Endothelial cell of umbilical vein (primary cell): ENCODE measurements around the gene PKN3. TPM values are rescaled to one million over a fixed set of nuclear protein-coding genes. Genes with fewer than 3 reads are reported as not detected.

Experiments
- BruUV-seq: library from RNA; stranded (reverse); fragments of 400-500 nt; replicated peaks from 2 replicates; lab custom pipeline; 2021; lab: Mats Ljungman, UMichigan
- CTCF ChIA-PET: fragments of 300-600, 350-600 bp; sonication (Branson Sonifier 250); formaldehyde crosslinking; loops from one replicate; lab custom pipeline; 2021; ENCODE audit warnings: antibody characterized with exemption, inconsistent platforms; lab: Charles Lee
- POLR2A ChIA-PET: fragments of 300-600, 350-600 bp; sonication (Branson Sonifier 250); formaldehyde crosslinking; loops from one replicate; lab custom pipeline; 2021; ENCODE audit warnings: antibody characterized with exemption, inconsistent platforms; lab: Charles Lee
- DNase-seq: peaks from one replicate; pipeline ENCODE4 v3.0.0-alpha.2; 2011; ENCODE audit warnings: low read depth, low spot score
- FAIRE-seq: peaks from 2 replicates; lab custom pipeline; 2011; peaks lifted over from hg19 to GRCh38; lab: Jason Lieb, UNC
- H2AFZ ChIP-seq: 2 replicates; pipeline ENCODE4 v1.6.0; 2012; ENCODE audit warnings: low read depth, low read length, control low read depth, inconsistent platforms
- H3K27ac ChIP-seq: 2 replicates; pipeline ENCODE4 v1.5.1; 2011; ENCODE audit warnings: low read depth, mild to moderate bottlenecking, control low read depth, low read length, moderate library complexity; ENCODE audit not compliant: insufficient read depth
- H3K27me3 ChIP-seq, 2 experiments: 2 replicates each; pipeline versions ENCODE4 v1.6.0 to v1.6.1; 2011; ENCODE audit warnings: low read length in 2 of 2, mixed read lengths in 1 of 2; ENCODE audit not compliant: control insufficient read depth in 2 of 2, insufficient read depth in 2 of 2
- H3K36me3 ChIP-seq, 2 experiments: 2 replicates in 1 of 2; 3 replicates in 1 of 2; pipeline ENCODE4 v1.5.1; 2011; ENCODE audit warnings: low read length in 2 of 2, mild to moderate bottlenecking in 1 of 2, moderate library complexity in 1 of 2; ENCODE audit not compliant: control insufficient read depth in 2 of 2, insufficient read depth in 2 of 2; ENCODE audit errors: extremely low read depth in 1 of 2
- H3K4me1 ChIP-seq: 3 replicates; pipeline ENCODE4 v1.5.1; 2011; ENCODE audit warnings: mild to moderate bottlenecking, low read length; ENCODE audit not compliant: control insufficient read depth, insufficient read depth; ENCODE audit errors: extremely low read depth
- H3K4me2 ChIP-seq: 2 replicates; pipeline ENCODE4 v1.6.1; 2011; ENCODE audit warnings: low read length, control low read depth, mixed read lengths; ENCODE audit not compliant: insufficient read depth
- H3K4me3 ChIP-seq, 3 experiments: fragments of 200-600 bp in 1 of 3; sonication (generic), shearing (Covaris generic) in 1 of 3; replicated peaks in 1 of 3; 2 replicates each; pipeline ENCODE4 v1.5.1; 2011 to 2016; ENCODE audit warnings: control low read depth in 3 of 3, low read length in 3 of 3, mild to moderate bottlenecking in 2 of 3, inconsistent platforms in 1 of 3, low read depth in 1 of 3, moderate library complexity in 1 of 3; ENCODE audit not compliant: insufficient read depth in 1 of 3
- H3K79me2 ChIP-seq: 2 replicates; pipeline ENCODE4 v1.6.0; 2012; ENCODE audit warnings: low read length, inconsistent platforms; ENCODE audit not compliant: control insufficient read depth, insufficient read depth
- H3K9ac ChIP-seq: replicated peaks from 2 replicates; pipeline ENCODE3; 2011; ENCODE audit warnings: low read length, control low read depth; ENCODE audit not compliant: insufficient read depth; ENCODE audit errors: extremely low read depth
- H3K9me1 ChIP-seq: replicated peaks from 3 replicates; pipeline ENCODE4 v1.6.0; 2011; ENCODE audit warnings: mild to moderate bottlenecking, low read length; ENCODE audit not compliant: control insufficient read depth, insufficient read depth; ENCODE audit errors: extremely low read depth
- H3K9me3 ChIP-seq: replicated peaks from 2 replicates; pipeline ENCODE4 v1.5.1; 2012; ENCODE audit warnings: low read length, inconsistent platforms; ENCODE audit not compliant: control insufficient read depth, insufficient read depth
- H4K20me1 ChIP-seq: replicated peaks from 2 replicates; pipeline ENCODE3; 2011; ENCODE audit warnings: mild to moderate bottlenecking, low read length; ENCODE audit not compliant: control insufficient read depth, insufficient read depth; ENCODE audit errors: extremely low read depth
- EZH2 ChIP-seq: IDR thresholded peaks from 2 replicates; pipeline ENCODE4 v1.6.1; 2012; ENCODE audit warnings: borderline replicate concordance, low read depth, mild to moderate bottlenecking, moderate library complexity, low read length, inconsistent platforms; ENCODE audit not compliant: severe bottlenecking
- FOS ChIP-seq: IDR thresholded peaks from 2 replicates; pipeline ENCODE4 v1.6.1; 2011; ENCODE audit warnings: mild to moderate bottlenecking, low read length, moderate library complexity, borderline replicate concordance; ENCODE audit not compliant: insufficient read depth
- GATA2 ChIP-seq: IDR thresholded peaks from 2 replicates; pipeline ENCODE4 v1.7.0; 2011; ENCODE audit warnings: low read depth, mild to moderate bottlenecking, moderate library complexity, mixed read lengths, low read length; ENCODE audit not compliant: insufficient read length, insufficient read depth
- JUN ChIP-seq: IDR thresholded peaks from 2 replicates; pipeline ENCODE4 v1.6.1; 2011; ENCODE audit warnings: borderline replicate concordance, low read depth; ENCODE audit not compliant: insufficient read length, insufficient read depth
- MYC ChIP-seq: IDR thresholded peaks from one replicate; pipeline ENCODE4 v1.6.1; 2011; ENCODE audit warnings: mild to moderate bottlenecking, low read depth, low read length
- POLR2A ChIP-seq: IDR thresholded peaks from 2 replicates; pipeline ENCODE4 v1.6.1; 2012; ENCODE audit warnings: low read depth, mild to moderate bottlenecking, control low read depth, low read length
- POLR2AphosphoS5 ChIP-seq: IDR thresholded peaks from 2 replicates; pipeline ENCODE4 v1.6.1; 2012; ENCODE audit warnings: low read depth, mild to moderate bottlenecking, control low read depth, low read length, moderate library complexity; ENCODE audit not compliant: insufficient read depth
- dilution Hi-C: fragments of 300-500 bp; cut with MboI; formaldehyde crosslinking; loops from one replicate; pipeline ENCODE4 v1.15.0; 2019; ENCODE audit warnings: low sequenced_read_pairs; ENCODE audit not compliant: extremely low pct_ligation_motif_present
- intact Hi-C: fragments of 100-400 bp; cut with micrococcal nuclease; formaldehyde crosslinking; loops from one replicate; pipeline ENCODE4 v1.10.0; 2022
- polyA plus RNA-seq, 4 experiments: library from polyadenylated mRNA; depleted of rRNA in 3 of 4; stranded (reverse) in 3 of 4; unstranded in 1 of 4; fragments of >200 nt; gene quantifications; 2 replicates each; pipeline versions ENCODE4 v1.2.1 to v1.2.3, GENCODE V29; 2011 to 2012; ENCODE audit warnings: missing spikeins in 1 of 4
- total RNA-seq: library from RNA; stranded (reverse); gene quantifications from 2 replicates; pipeline ENCODE4 v1.2.3, GENCODE V29; 2021
- TF ChIP-seq, protein P1 (sequence below), 2 donors: IDR thresholded peaks; 1 replicate in 1 of 2; 2 replicates in 1 of 2; pipeline ENCODE4 v1.5.1; 2011; ENCODE audit warnings: low read length in 2 of 2, mild to moderate bottlenecking in 2 of 2, moderate library complexity in 2 of 2, control low read depth in 1 of 2, inconsistent platforms in 1 of 2, low read depth in 1 of 2; ENCODE audit not compliant: insufficient read depth in 1 of 2; ENCODE audit errors: extremely low read depth in 1 of 2
- TF ChIP-seq, protein P2 (sequence below): IDR thresholded peaks from 2 replicates; pipeline ENCODE4 v1.6.1; 2011; ENCODE audit not compliant: insufficient read depth, insufficient read length

The PKN3 gene
- total and polyA plus RNA-seq, 2 donors (not counting 3 experiments of a cell fraction or from before 2014, with no cell fraction given): 29.5 to 40.4 TPM

DNA sequence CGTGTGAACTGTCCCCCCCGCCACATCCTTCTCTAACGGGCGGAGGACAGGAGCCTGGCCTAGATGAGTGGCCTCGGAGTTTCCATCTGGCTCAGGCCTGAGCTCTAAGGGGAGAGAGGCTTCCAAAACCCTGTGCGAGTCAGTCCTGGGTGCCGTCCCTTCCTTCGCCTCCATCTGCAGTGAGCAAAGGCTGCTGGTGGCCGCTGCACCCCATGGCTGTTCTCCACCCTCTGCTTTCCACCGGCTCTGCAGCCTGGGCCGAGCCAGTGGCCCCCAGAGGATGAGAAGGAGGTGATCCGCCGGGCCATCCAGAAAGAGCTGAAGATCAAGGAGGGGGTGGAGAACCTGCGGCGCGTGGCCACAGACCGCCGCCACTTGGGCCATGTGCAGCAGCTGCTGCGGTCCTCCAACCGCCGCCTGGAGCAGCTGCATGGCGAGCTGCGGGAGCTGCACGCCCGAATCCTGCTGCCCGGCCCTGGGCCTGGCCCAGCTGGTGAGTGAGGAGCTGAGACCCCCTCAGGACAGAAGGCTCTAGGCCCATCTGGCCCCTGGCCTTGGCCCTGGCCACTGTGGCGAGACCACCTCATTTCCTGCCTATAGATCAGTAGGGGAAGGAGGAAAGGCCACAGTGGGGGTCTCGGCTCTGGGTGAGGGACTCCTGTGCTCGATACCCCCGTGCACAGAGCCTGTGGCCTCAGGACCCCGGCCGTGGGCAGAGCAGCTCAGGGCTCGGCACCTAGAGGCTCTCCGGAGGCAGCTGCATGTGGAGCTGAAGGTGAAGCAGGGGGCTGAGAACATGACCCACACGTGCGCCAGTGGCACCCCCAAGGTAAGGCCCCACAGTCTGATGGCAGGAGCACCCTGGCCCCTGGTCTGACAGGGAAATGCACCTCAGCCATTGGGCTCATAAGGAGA is 3.0 kb downstream of the PKN3 start:
- no peak overlapping the region for H3K9ac ChIP-seq
- FAIRE-seq (no peak), DNase-seq (no peak)
- peaks cover 10% of the 10 kb centered on the region for H3K79me2 ChIP-seq
- H2AFZ ChIP-seq: no peak overlapping the region
- no peaks in the 10 kb centered on the region for H3K9me1 ChIP-seq
- ChIA-PET CTCF (interaction anchor here (2.1 kb wide), 1 partner anchor 19 kb away, joined by 7 read pairs; the partner anchor contains the start of gene ZDHHC12), POLR2A (interaction anchor here (0.5 kb wide), 1 partner anchor 11 kb away, joined by 6 read pairs; no protein-coding TSS in a partner anchor)
- H3K27me3 ChIP-seq: no peaks in the 10 kb centered on the region
- no peaks in the 10 kb centered on the region for H3K9me3 ChIP-seq
- BruUV-seq: no TSS peak
- intact Hi-C loops: no loop called here
- no peaks in the 10 kb centered on the region for H4K20me1 ChIP-seq
- dilution Hi-C loops: no loop called here
- H3K4me1 ChIP-seq: peaks cover 14% of the 10 kb centered on the region
- H3K27ac ChIP-seq: no peak overlapping the region
- H3K4me2 ChIP-seq: no peak overlapping the region
- no peak overlapping the region for H3K4me3 ChIP-seq
- H3K36me3 ChIP-seq: peaks cover 2 to 4% of the 10 kb centered on the region in 2 experiments
- TF ChIP-seq EZH2 (no peak), POLR2A (no peak), GATA2 (no peak), MYC (no peak), FOS (no peak), POLR2AphosphoS5 (no peak), JUN (no peak)
- TF ChIP-seq, protein P1, sequence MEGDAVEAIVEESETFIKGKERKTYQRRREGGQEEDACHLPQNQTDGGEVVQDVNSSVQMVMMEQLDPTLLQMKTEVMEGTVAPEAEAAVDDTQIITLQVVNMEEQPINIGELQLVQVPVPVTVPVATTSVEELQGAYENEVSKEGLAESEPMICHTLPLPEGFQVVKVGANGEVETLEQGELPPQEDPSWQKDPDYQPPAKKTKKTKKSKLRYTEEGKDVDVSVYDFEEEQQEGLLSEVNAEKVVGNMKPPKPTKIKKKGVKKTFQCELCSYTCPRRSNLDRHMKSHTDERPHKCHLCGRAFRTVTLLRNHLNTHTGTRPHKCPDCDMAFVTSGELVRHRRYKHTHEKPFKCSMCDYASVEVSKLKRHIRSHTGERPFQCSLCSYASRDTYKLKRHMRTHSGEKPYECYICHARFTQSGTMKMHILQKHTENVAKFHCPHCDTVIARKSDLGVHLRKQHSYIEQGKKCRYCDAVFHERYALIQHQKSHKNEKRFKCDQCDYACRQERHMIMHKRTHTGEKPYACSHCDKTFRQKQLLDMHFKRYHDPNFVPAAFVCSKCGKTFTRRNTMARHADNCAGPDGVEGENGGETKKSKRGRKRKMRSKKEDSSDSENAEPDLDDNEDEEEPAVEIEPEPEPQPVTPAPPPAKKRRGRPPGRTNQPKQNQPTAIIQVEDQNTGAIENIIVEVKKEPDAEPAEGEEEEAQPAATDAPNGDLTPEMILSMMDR (IDR thresholded peaks at IDR 0.05; ENCODE audit: extremely low read depth in 1 of 2, insufficient read depth in 1 of 2, low read depth in 1 of 2, low read length in 2 of 2): no peak
- TF ChIP-seq, protein P2, sequence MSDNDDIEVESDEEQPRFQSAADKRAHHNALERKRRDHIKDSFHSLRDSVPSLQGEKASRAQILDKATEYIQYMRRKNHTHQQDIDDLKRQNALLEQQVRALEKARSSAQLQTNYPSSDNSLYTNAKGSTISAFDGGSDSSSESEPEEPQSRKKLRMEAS: no peak
